Neural progenitor cell (in vitro differentiated cells): ENCODE data around the gene XG.

Source experiments
- EZH2phosphoT487 ChIP-seq: fragments of 200-600 bp; sonication (generic); IDR thresholded peaks from 2 replicates; pipeline ENCODE4 v1.6.1; 2017; ENCODE audit warnings: antibody characterized with exemption
- TF ChIP-seq, protein P1 (sequence below): fragments of 200-600 bp; sonication (generic); IDR thresholded peaks from 2 replicates; pipeline ENCODE4 v1.5.1; 2017; ENCODE audit warnings: antibody characterized with exemption, mild to moderate bottlenecking

DNA sequence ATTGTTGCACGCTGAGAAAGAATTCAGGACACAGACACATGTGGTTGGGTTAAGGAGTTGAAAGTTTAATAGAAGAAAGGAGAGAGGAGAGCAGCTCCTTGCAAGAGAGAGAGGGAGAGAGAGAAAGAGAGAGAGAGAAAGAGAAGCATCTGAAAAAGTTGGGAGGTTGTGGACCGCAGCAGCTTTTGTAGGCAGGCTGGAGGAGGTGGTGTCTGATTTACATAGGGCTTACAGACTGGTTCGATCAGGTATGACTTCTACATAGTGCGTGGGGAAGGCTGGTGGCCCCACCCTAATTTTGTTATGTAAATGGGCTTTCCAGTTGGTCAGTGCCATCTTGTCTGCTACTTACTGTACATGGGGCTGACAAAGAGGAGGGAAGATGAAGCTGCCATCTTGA, 49.4 kb downstream of the XG start:
- TF ChIP-seq EZH2phosphoT487, result no peak
- TF ChIP-seq, protein P1, sequence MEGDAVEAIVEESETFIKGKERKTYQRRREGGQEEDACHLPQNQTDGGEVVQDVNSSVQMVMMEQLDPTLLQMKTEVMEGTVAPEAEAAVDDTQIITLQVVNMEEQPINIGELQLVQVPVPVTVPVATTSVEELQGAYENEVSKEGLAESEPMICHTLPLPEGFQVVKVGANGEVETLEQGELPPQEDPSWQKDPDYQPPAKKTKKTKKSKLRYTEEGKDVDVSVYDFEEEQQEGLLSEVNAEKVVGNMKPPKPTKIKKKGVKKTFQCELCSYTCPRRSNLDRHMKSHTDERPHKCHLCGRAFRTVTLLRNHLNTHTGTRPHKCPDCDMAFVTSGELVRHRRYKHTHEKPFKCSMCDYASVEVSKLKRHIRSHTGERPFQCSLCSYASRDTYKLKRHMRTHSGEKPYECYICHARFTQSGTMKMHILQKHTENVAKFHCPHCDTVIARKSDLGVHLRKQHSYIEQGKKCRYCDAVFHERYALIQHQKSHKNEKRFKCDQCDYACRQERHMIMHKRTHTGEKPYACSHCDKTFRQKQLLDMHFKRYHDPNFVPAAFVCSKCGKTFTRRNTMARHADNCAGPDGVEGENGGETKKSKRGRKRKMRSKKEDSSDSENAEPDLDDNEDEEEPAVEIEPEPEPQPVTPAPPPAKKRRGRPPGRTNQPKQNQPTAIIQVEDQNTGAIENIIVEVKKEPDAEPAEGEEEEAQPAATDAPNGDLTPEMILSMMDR, result no peak
